Panc1 (cell line): ENCODE measurements around the gene GORASP2. TPM values are rescaled to one million over a fixed set of nuclear protein-coding genes. Genes with fewer than 3 reads are reported as not detected.

Experiments used
- ATAC-seq: fragments of 200-7000 bp; cut with Tn5 transposase; 2 replicates; pipeline ENCODE4 v1.9.1; 2020; ENCODE audit warnings: mild to moderate bottlenecking, moderate library complexity
- BruUV-seq: library from RNA; stranded (reverse); fragments of 400-500 nt; replicated peaks from 2 replicates; lab custom pipeline; 2021; lab: Mats Ljungman, UMichigan
- CTCF ChIA-PET: fragments of 300-600 bp; sonication (Branson Sonifier 250); formaldehyde crosslinking; loops from one replicate; lab custom pipeline; 2022; ENCODE audit warnings: antibody characterized with exemption; lab: Charles Lee
- POLR2A ChIA-PET: fragments of 300-600 bp; sonication (Branson Sonifier 250); formaldehyde crosslinking; loops from one replicate; lab custom pipeline; 2022; ENCODE audit warnings: antibody characterized with exemption; lab: Charles Lee
- DNase-seq: peaks from one replicate; pipeline ENCODE4 v3.0.0-alpha.2; 2010; ENCODE audit warnings: low read depth, low spot score
- H3K27ac ChIP-seq: 2 replicates; pipeline ENCODE4 v1.5.1; 2011; ENCODE audit warnings: mild to moderate bottlenecking, low read length, inconsistent platforms
- H3K27me3 ChIP-seq: fragments of 200-500 bp; sonication (Bioruptor generic); 2 replicates; pipeline ENCODE4 v1.6.0; 2014; ENCODE audit warnings: low read length, inconsistent platforms; ENCODE audit not compliant: control insufficient read depth, insufficient read depth
- H3K36me3 ChIP-seq: fragments of 200-500 bp; sonication (Bioruptor generic); 2 replicates; pipeline ENCODE4 v1.5.1; 2014; ENCODE audit warnings: inconsistent platforms, mild to moderate bottlenecking, low read length, moderate library complexity; ENCODE audit not compliant: control insufficient read depth, insufficient read depth
- H3K4me1 ChIP-seq: 2 replicates; pipeline ENCODE4 v1.5.1; 2011; ENCODE audit warnings: inconsistent platforms, mild to moderate bottlenecking, low read length, moderate library complexity; ENCODE audit not compliant: control insufficient read depth, insufficient read depth
- H3K4me3 ChIP-seq, 2 experiments: 2 replicates each; pipeline ENCODE4 v1.5.1; 2011 to 2012; ENCODE audit warnings: low read depth in 2 of 2, low read length in 2 of 2, mild to moderate bottlenecking in 2 of 2, inconsistent platforms in 1 of 2, moderate library complexity in 1 of 2
- H3K9me3 ChIP-seq: fragments of 200-500 bp; sonication (Bioruptor generic); 2 replicates; pipeline ENCODE4 v1.5.1; 2014; ENCODE audit warnings: low read depth, mild to moderate bottlenecking, inconsistent platforms, low read length, moderate library complexity; ENCODE audit not compliant: control insufficient read depth, insufficient read depth
- CTCF ChIP-seq: fragments of 450-650 bp; IDR thresholded peaks from 2 replicates; pipeline ENCODE4 v1.5.1; 2017; ENCODE audit warnings: mild to moderate bottlenecking
- POLR2AphosphoS5 ChIP-seq: IDR thresholded peaks from 2 replicates; pipeline ENCODE4 v1.6.1; 2012; ENCODE audit warnings: mild to moderate bottlenecking, low read depth, low read length, moderate library complexity
- REST ChIP-seq, 2 experiments: IDR thresholded peaks; 2 replicates each; pipeline ENCODE4 v1.6.1; 2011 to 2012; ENCODE audit warnings: low read depth in 2 of 2, control low read depth in 1 of 2, low read length in 1 of 2, mild to moderate bottlenecking in 1 of 2, moderate library complexity in 1 of 2; ENCODE audit not compliant: insufficient read depth in 1 of 2
- SIN3A ChIP-seq: IDR thresholded peaks from 2 replicates; pipeline ENCODE4 v1.6.1; 2012; ENCODE audit warnings: low read depth, mild to moderate bottlenecking, low read length, moderate library complexity, borderline replicate concordance; ENCODE audit not compliant: insufficient read depth
- TCF7L2 ChIP-seq: IDR thresholded peaks from 2 replicates; pipeline ENCODE4 v1.6.1; 2011; ENCODE audit warnings: mild to moderate bottlenecking, low read depth, low read length, inconsistent platforms
- in situ Hi-C: cut with HindIII; loops from 2 replicates; pipeline ENCODE4 v1.10.0; 2016; ENCODE audit warnings: low sequenced_read_pairs, low pct_unique_long_range_greater_than_20kb
- intact Hi-C: fragments of 100-400 bp; cut with micrococcal nuclease; formaldehyde crosslinking; loops from one replicate; pipeline ENCODE4 v1.10.0; 2022; ENCODE audit not compliant: unreplicated experiment
- total RNA-seq: library from RNA; stranded (reverse); gene quantifications from one replicate; pipeline ENCODE4 v1.2.1, GENCODE V29; 2021; ENCODE audit not compliant: unreplicated experiment

The GORASP2 gene
- total RNA-seq, 1 experiment from 2014 or later: 62.5 TPM

GRCh38 chr2:170930991-170931266, 1.9 kb downstream of the GORASP2 start:
- H3K4me1 ChIP-seq: peaks cover 12% of the 10 kb centered on the region
- in situ Hi-C loops (no loop called here), intact Hi-C loops (no loop called here)
- no peaks in the 10 kb centered on the region for H3K27me3 ChIP-seq
- POLR2A ChIA-PET: interaction anchor here (0.6 kb wide), 1 partner anchor 529 kb away, joined by 3 read pairs; no protein-coding TSS in a partner anchor
- CTCF ChIA-PET: interaction anchor here (0.7 kb wide), 1 partner anchor 66 kb away, joined by 4 read pairs; no protein-coding TSS in a partner anchor
- H3K9me3 ChIP-seq: no peaks in the 10 kb centered on the region
- DNase-seq (no peak), ATAC-seq (no peak)
- peak overlapping the region; percentile 88 to 90; a peak in 3 of 4 replicates for H3K4me3 ChIP-seq
- peaks cover 11% of the 10 kb centered on the region for H3K36me3 ChIP-seq
- H3K27ac ChIP-seq: peak overlapping the region; percentile 88
- no TSS peak for BruUV-seq
- TF ChIP-seq CTCF (no peak), SIN3A (no peak), POLR2AphosphoS5 (no peak), TCF7L2 (no peak), REST (IDR thresholded peaks at IDR 0.05; ENCODE audit: insufficient read depth in 1 of 2, low read depth in 2 of 2, low read length in 1 of 2) (no peak)

- BruUV-seq: no TSS peak
- H3K4me1 ChIP-seq: peaks cover 12% of the 10 kb centered on the region
- in situ Hi-C loops: no loop called here
- intact Hi-C loops: no loop called here
- H3K27ac ChIP-seq: no peak overlapping the region
- ATAC-seq: no peak
- ChIA-PET CTCF (no interaction called here), POLR2A (no interaction called here)
- TF ChIP-seq TCF7L2 (no peak), CTCF (no peak), POLR2AphosphoS5 (no peak), REST (IDR thresholded peaks at IDR 0.05; ENCODE audit: insufficient read depth in 1 of 2, low read depth in 2 of 2, low read length in 1 of 2) (no peak), SIN3A (no peak)
- no peak overlapping the region for H3K4me3 ChIP-seq
- no peaks in the 10 kb centered on the region for H3K27me3 ChIP-seq
- no peaks in the 10 kb centered on the region for H3K9me3 ChIP-seq
- no peak for DNase-seq
- H3K36me3 ChIP-seq: peaks cover 11% of the 10 kb centered on the region
These were observed 3.1 kb downstream of the GORASP2 start for GRCh38 chr2:170932166-170932565.
